ENCODE results near the gene ANKS6. TPM values are rescaled to one million over a fixed set of nuclear protein-coding genes. Genes with fewer than 3 reads are reported as not detected.
A peak's percentile ranks its signal among the peaks of the same experiment; 100 is the strongest.

Gene ANKS6
- total RNA-seq, 1 donor from 2014 or later = 26.7 TPM

DNA sequence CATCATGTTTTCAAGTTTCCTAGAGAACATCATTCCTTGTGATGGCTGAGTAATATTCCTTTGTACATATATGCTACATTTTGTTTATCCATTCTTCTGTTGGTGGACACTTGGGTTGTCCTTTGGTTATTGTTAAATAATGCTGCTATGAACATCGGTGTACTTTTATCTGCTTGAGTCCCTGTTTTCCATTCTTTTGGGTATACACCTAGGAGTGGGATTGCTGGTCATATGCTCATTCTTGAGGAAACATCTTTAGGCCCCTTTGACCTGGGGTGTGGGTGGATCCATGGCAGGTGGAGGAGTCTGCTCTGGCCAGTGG lies 36.4 kb upstream of the ANKS6 start:
- H3K27me3 ChIP-seq = no peaks in the 10 kb centered on the region
- H3K4me3 ChIP-seq = no peak overlapping the region
- H3K36me3 ChIP-seq = no peaks in the 10 kb centered on the region
- intact Hi-C loops (cut with DNase I) = no loop called here
- no peak for ATAC-seq
- TF ChIP-seq, protein P1, sequence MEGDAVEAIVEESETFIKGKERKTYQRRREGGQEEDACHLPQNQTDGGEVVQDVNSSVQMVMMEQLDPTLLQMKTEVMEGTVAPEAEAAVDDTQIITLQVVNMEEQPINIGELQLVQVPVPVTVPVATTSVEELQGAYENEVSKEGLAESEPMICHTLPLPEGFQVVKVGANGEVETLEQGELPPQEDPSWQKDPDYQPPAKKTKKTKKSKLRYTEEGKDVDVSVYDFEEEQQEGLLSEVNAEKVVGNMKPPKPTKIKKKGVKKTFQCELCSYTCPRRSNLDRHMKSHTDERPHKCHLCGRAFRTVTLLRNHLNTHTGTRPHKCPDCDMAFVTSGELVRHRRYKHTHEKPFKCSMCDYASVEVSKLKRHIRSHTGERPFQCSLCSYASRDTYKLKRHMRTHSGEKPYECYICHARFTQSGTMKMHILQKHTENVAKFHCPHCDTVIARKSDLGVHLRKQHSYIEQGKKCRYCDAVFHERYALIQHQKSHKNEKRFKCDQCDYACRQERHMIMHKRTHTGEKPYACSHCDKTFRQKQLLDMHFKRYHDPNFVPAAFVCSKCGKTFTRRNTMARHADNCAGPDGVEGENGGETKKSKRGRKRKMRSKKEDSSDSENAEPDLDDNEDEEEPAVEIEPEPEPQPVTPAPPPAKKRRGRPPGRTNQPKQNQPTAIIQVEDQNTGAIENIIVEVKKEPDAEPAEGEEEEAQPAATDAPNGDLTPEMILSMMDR (IDR thresholded peaks at IDR 0.05) = no peak
- H3K9me3 ChIP-seq = no peaks in the 10 kb centered on the region
- no peak overlapping the region for H3K27ac ChIP-seq
- no peaks in the 10 kb centered on the region for H3K4me1 ChIP-seq
- DNase-seq = no peak

DNA sequence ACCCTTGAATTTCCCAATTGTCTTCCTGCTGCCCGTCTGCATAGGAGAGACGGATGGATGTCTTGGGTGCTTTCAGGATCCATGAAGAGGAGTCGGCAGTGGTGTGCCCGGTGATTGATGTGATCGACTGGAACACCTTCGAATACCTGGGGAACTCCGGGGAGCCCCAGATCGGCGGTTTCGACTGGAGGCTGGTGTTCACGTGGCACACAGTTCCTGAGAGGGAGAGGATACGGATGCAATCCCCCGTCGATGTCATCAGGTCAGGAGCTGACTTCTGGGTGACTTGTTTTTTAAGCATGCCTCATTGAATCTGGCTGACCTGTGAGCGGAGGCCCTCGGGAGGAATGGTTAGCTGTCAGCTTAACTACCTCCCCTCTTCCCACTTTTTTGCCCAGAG lies 35.3 kb upstream of the ANKS6 start:
- DNase-seq (no peak), ATAC-seq (no peak)
- H3K9me3 ChIP-seq = no peaks in the 10 kb centered on the region
- no peaks in the 10 kb centered on the region for H3K27me3 ChIP-seq
- no peaks in the 10 kb centered on the region for H3K36me3 ChIP-seq
- H3K4me3 ChIP-seq = no peak overlapping the region
- TF ChIP-seq, protein P1 (IDR thresholded peaks at IDR 0.05) = no peak
- no peaks in the 10 kb centered on the region for H3K4me1 ChIP-seq
- no peak overlapping the region for H3K27ac ChIP-seq
- intact Hi-C loops (cut with DNase I) = no loop called here

DNA sequence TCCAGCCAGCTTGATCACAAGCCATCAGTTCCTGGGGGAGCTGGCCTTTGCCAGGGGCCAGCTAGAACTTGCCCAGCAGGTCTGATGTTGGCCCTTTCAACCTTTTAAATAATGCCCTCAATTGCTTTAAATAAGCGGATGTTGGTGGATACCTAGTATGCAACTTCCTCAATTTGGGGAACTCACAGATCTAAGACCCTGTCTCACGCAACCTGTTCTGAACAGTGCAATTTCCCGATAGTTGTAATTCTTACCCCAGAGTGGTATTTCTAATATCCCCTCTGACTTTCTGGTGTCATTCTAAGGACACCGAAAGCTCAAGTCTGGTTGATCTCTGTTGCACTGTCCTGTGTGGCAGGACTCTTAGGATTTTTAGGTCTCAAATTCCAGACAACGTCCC lies 34.2 kb upstream of the ANKS6 start:
- Histone ChIP-seq H3K4me3 (no peak overlapping the region), H3K27ac (no peak overlapping the region), H3K36me3 (no peaks in the 10 kb centered on the region), H3K9me3 (no peaks in the 10 kb centered on the region), H3K27me3 (no peaks in the 10 kb centered on the region), H3K4me1 (no peaks in the 10 kb centered on the region)
- ATAC-seq (no peak), DNase-seq (no peak)
- TF ChIP-seq, protein P1 (IDR thresholded peaks at IDR 0.05) = no peak
- intact Hi-C loops (cut with DNase I) = no loop called here

DNA sequence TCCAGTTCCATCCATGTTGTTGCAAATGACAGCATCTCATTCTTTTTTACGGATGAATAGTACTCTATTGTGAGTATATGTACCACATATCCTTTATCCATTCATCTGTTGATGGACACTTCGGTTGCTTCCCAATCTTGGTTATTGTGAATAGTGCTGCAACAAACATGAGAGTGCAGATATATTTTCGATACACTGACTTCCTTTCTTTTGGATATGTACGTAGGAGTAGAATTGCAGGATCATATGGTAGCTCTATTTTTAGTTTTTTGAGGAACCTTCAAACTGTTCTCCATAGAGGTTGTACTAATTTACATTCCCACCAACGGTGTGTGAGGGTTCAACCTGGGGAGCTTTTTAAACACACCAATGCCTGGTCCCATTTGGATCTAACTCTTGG lies 33.4 kb upstream of the ANKS6 start:
- Histone ChIP-seq H3K4me3 (no peak overlapping the region), H3K36me3 (no peaks in the 10 kb centered on the region), H3K4me1 (no peaks in the 10 kb centered on the region), H3K27ac (no peak overlapping the region), H3K27me3 (no peaks in the 10 kb centered on the region), H3K9me3 (no peaks in the 10 kb centered on the region)
- intact Hi-C loops (cut with DNase I) = no loop called here
- DNase-seq (no peak), ATAC-seq (peak; percentile 21)
- TF ChIP-seq, protein P1 (IDR thresholded peaks at IDR 0.05) = no peak

DNA sequence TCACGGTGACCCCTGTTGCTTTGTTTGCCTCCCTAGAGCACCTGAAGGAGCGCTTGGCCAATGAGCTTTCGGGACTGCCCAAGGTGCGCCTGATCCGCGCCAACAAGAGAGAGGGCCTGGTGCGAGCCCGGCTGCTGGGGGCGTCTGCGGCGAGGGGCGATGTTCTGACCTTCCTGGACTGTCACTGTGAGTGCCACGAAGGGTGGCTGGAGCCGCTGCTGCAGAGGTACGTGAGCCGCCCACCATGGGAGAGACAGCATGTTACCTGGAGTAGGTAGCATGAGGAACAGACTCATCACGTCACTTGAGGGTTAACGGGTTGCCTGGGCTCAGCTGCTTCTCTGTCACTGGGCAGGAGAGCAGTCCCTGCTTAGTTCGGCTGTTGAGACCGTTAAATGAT lies 30.4 kb upstream of the ANKS6 start:
- Histone ChIP-seq H3K4me1 (no peaks in the 10 kb centered on the region), H3K27me3 (no peaks in the 10 kb centered on the region), H3K27ac (no peak overlapping the region), H3K9me3 (no peaks in the 10 kb centered on the region), H3K36me3 (peaks cover 3% of the 10 kb centered on the region), H3K4me3 (no peak overlapping the region)
- DNase-seq = no peak
- TF ChIP-seq, protein P1 (IDR thresholded peaks at IDR 0.05) = no peak
- intact Hi-C loops (cut with DNase I) = no loop called here
- ATAC-seq = no peak

- TF ChIP-seq, protein P1 (IDR thresholded peaks at IDR 0.05) = no peak
- H3K27me3 ChIP-seq = no peaks in the 10 kb centered on the region
- H3K36me3 ChIP-seq = peaks cover 3% of the 10 kb centered on the region
- no peak for ATAC-seq
- no peaks in the 10 kb centered on the region for H3K4me1 ChIP-seq
- intact Hi-C loops (cut with DNase I) = no loop called here
- no peak for DNase-seq
- no peak overlapping the region for H3K27ac ChIP-seq
- no peak overlapping the region for H3K4me3 ChIP-seq
- H3K9me3 ChIP-seq = no peaks in the 10 kb centered on the region
Measured at GRCh38 chr9:98825414-98825813, 29.1 kb upstream of the ANKS6 start.

Measured in upper lobe of right lung (tissue), 1 donor.